NCI-H345 treated with DMSO at 0.1 percent for 48 hours (cell line): ENCODE measurements around the gene EXOC4.
"Not testable (repeated sequence)": the region's sequence is repeated elsewhere in the genome, so short reads cannot be mapped to it uniquely, and the experiment has no call there.

ENCODE experiments used
- DNase-seq: peaks from one replicate; lab custom pipeline; 2025; ENCODE audit not compliant: unreplicated experiment; lab: John Stamatoyannopoulos, UW

The EXOC4 gene

GRCh38 chr7:133958822-133959221, 705.9 kb downstream of the EXOC4 start:
- DNase-seq: no peak

DNA sequence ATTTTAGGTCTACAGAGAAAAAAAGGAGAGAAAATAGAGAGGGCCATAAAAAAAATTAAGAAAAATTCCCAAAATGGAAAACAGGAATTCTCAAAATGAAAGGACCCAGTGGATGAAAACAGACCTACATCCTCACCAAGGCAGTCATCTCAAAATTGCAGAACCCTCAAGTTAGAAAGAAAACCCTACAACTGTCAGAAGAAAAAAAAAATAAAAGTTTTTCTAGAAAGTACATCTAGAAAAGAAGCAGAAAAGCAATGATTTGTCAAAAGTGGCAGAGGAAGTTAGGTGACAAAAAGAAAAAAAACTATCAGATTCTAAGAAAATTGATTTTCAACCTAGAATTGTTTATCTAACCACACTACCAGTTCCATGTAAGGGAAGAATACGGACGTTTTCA, 706.6 kb downstream of the EXOC4 start:
- DNase-seq: no peak

- no peak for DNase-seq
Observed at GRCh38 chr7:133961724-133962123, 708.8 kb downstream of the EXOC4 start.

DNA sequence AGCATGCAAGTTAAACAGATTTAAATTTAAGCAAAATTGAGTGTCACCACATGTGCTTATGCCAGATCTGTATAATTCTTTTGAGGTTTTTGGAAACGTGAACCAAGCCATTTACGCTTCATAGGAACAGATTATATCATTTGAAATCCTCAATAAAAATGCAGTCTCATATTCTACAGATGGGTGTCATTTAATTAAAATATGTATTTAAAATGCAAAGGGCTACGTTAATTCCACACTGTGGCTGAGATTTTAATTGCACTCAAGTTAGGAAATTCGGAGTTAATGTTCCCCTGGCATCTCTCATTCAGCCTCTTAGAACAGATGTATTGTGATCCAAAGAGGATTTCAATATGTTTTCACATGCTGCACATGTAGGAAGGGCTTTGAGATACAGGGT, 709.8 kb downstream of the EXOC4 start:
- DNase-seq: no peak

DNA sequence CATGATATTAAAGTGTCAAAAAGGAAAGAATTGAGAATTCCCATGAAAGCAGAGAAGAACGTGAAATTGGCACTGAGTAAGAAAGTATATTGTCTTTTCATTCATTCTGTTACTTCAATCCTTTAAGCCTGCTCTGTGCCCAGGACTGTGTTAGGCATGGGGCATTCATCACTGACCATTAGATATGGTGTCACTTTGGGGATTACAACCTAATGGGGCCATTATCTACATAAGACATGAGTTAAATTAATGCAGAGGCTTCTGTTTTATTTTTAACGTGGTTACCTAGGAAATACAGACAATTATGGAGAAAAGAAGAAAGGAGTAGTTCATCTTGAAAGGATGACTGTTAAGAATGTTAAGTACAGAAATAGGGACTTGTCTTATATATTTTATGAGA, 710.8 kb downstream of the EXOC4 start:
- DNase-seq: no peak

DNA sequence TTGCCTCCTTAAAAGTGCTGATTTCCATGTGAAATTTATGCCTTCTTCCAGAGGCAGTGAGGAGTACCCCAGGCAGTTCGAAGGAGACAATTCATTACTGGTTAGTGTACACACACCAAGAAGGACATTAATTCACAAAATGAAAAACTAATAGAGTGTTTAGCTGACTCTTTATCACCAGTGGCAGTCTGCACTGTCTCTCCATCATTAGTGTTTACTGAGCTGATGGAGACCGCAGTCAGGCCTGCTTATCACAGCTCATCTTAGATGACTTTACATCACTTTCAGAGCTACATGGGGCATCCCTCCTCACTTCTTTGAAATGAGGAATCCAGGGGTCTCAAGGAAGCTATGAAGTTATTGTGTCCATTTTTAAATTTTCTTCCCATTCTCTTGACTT, 718.7 kb downstream of the EXOC4 start:
- DNase-seq: no peak

DNA sequence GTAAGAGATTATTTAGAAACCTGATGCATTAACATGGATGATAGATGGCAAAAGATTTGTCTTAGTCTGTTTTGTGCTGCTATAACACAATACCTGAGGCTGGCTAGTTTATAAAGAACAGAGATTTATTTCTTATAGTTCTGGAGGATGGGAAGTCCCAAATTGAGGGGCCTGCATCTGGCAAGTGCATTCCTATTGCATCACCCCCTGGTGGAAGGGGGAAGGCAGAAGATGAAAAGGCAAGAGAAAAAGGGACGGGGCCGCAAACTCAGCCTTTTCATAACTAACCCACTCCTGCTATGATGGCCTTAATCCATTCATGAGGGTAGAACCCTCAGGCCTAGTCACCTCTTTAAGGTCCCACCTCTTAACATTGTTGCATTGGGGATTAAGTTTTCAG, 720.8 kb downstream of the EXOC4 start:
- DNase-seq: no peak

- DNase-seq: no peak
Observed at GRCh38 chr7:133975130-133975529, 722.3 kb downstream of the EXOC4 start.

GRCh38 chr7:133976140-133976539, 723.3 kb downstream of the EXOC4 start:
- DNase-seq: no peak

GRCh38 chr7:133977409-133978274, 724.8 kb downstream of the EXOC4 start:
- DNase-seq: no peak

- DNase-seq: no peak
Observed at GRCh38 chr7:133978502-133979295, 725.8 kb downstream of the EXOC4 start.

GRCh38 chr7:133980804-133981203, 727.9 kb downstream of the EXOC4 start:
- no peak for DNase-seq

DNA sequence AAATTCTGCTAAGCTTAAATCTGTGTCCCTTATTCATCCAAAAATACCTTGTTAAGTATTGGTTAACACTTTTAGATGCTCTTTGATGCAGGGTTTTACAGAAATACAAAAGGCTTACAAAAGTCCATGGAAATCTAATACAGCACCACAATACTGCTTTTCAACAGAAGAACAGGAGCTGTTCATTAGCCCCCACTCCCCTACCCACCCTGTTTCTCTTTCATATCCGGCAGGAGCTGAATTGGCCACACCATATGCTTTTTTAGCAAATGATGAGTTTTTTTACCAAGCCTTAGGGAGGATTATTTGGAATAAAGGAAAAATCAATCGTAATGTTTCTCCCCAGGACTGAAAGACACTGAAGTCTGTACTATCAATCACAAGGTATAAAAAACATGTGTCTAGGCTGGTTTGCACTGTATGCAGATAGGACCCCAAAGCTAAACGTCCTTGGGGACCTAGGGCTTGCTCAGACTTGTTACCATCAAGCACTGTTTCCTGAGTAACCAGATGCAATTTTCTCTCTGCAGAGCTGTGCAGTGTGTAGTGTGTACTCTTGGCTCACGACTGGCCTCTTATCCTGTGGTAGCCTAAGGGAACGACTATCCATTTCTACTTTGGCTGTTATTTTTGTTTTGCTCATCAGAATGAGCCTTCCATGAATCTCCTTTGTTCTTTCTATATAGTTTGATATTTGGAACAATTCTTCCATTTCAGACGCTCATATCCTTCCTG, 731.0 kb downstream of the EXOC4 start:
- peak; percentile 84 for DNase-seq

GRCh38 chr7:133985300-133985699, 732.4 kb downstream of the EXOC4 start:
- DNase-seq: no peak

GRCh38 chr7:133987582-133987981, 734.7 kb downstream of the EXOC4 start:
- DNase-seq: no peak

DNA sequence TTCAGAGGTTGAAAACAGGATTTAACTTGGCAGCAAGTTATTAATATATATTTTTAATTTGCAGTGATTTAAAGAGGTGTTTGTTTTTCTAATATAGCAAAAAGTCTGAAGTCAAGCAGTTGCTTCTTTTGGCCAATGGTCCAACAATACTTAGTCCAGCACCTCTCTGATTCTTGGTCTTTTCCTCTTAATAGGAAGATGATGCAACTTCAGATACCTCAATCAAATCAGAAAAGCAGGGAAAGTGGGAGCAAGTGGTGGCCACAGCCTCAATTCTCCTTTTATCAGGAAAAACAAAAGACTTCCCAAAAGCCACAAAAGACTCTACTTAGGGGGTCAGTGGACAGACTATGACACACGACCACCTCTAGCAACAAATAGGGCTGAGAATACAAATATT, 740.7 kb downstream of the EXOC4 start:
- no peak for DNase-seq

DNA sequence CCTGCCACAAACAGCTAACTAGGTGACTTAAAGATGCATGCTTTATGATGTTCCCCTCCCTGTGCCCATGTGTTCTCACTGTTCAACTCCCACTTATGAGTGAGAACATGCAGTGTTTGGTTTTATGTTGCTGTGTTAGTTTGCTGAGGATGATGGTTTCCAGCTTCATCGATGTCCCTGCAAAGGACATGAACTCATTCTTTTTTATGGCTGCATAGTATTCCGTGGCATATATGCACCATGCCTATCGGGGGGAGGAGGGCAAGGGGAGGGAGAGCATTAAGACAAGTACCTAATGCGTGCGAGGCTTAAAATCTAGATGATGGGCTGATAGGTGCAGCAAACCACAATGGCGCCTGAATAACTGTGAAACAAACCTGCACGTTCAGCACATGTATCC, 741.2 kb downstream of the EXOC4 start:
- not testable (repeated sequence) for DNase-seq

- no peak for DNase-seq
Observed at GRCh38 chr7:133997463-133997862, 744.6 kb downstream of the EXOC4 start.

- no peak for DNase-seq
Observed at GRCh38 chr7:133999178-133999577, 746.3 kb downstream of the EXOC4 start.

- DNase-seq: no peak
Observed at GRCh38 chr7:134004829-134005505, 752.1 kb downstream of the EXOC4 start.
